ENCODE measurements around the gene SPTBN1. TPM values are rescaled to one million over a fixed set of nuclear protein-coding genes. Genes with fewer than 3 reads are reported as not detected.
A peak's percentile ranks its signal among the peaks of the same experiment; 100 is the strongest.

SPTBN1 gene
- polyA plus RNA-seq, 12 donors: 161 to 371 (median 271) TPM

GRCh38 chr2:54646170-54646927 is 190.2 kb downstream of the SPTBN1 start:
- no peak for DNase-seq

- DNase-seq: no peak
Measured at GRCh38 chr2:54648256-54648655, 192.1 kb downstream of the SPTBN1 start.

- DNase-seq: no peak
Measured at GRCh38 chr2:54649191-54649590, 193.1 kb downstream of the SPTBN1 start.

- no peak for DNase-seq
Measured at GRCh38 chr2:54649633-54650032, 193.5 kb downstream of the SPTBN1 start.

- DNase-seq: no peak
Measured at GRCh38 chr2:54650612-54651011, 194.5 kb downstream of the SPTBN1 start.

- no peak for DNase-seq
Measured at GRCh38 chr2:54651291-54651690, 195.2 kb downstream of the SPTBN1 start.

- no peak for DNase-seq
Measured at GRCh38 chr2:54652540-54652939, 196.4 kb downstream of the SPTBN1 start.

- DNase-seq: no peak
Measured at GRCh38 chr2:54653572-54654204, 197.6 kb downstream of the SPTBN1 start.

- DNase-seq: no peak
Measured at GRCh38 chr2:54655046-54655809, 199.1 kb downstream of the SPTBN1 start.

- no peak for DNase-seq
Measured at GRCh38 chr2:54656863-54657262, 200.7 kb downstream of the SPTBN1 start.

- DNase-seq: no peak
Measured at GRCh38 chr2:54657664-54658083, 201.5 kb downstream of the SPTBN1 start.

- no peak for DNase-seq
Measured at GRCh38 chr2:54658564-54659071, 202.5 kb downstream of the SPTBN1 start.

GRCh38 chr2:54659527-54659926 is 203.4 kb downstream of the SPTBN1 start:
- no peak for DNase-seq

GRCh38 chr2:54660752-54661151 is 204.6 kb downstream of the SPTBN1 start:
- DNase-seq: no peak

GRCh38 chr2:54663424-54664030 is 207.4 kb downstream of the SPTBN1 start:
- DNase-seq: no peak

GRCh38 chr2:54664238-54664786 is 208.2 kb downstream of the SPTBN1 start:
- no peak for DNase-seq

GRCh38 chr2:54665436-54665856 is 209.3 kb downstream of the SPTBN1 start:
- DNase-seq: peak; percentile 60

- peak; percentile 82 for DNase-seq
Measured at GRCh38 chr2:54666131-54666633, 210.1 kb downstream of the SPTBN1 start.

GRCh38 chr2:54666634-54667265 is 210.6 kb downstream of the SPTBN1 start:
- DNase-seq: peak; percentile 69

GRCh38 chr2:54667266-54667639 is 211.1 kb downstream of the SPTBN1 start:
- DNase-seq: no peak
